ENCODE data around the gene TMEM117. TPM values are rescaled to one million over a fixed set of nuclear protein-coding genes. Genes with fewer than 3 reads are reported as not detected.

The TMEM117 gene
- 1 to 10 TPM; 1.0 to 1.1 TPM for total RNA-seq

GRCh38 chr12:43835656-43836474 lies at the start of gene TMEM117:
TSS of gene TMEM117 (plus strand) at chr12:43836081.

GRCh38 chr12:43805860-43806736 lies 29.8 kb upstream of the TMEM117 start, which contains the start of gene TWF1:
TSS of gene TWF1 (minus strand) at chr12:43806317. CDS start at chr12:43806245, 72 bp downstream.

Other genes starting within 250 kb of the TMEM117 start
- gene PUS7L, start 77.3 kb upstream of the TMEM117 start, total RNA-seq: 10 to 100 TPM; 19.8 to 22.2 TPM
- gene IRAK4, start 77.1 kb upstream of the TMEM117 start, total RNA-seq: 10 to 100 TPM; 43.5 to 46.6 TPM
- 10 to 100 TPM; 23.0 to 26.0 TPM for gene TWF1, start 29.8 kb upstream of the TMEM117 start, total RNA-seq